K562 (cell line): ENCODE results near the gene HPD. TPM values are rescaled to one million over a fixed set of nuclear protein-coding genes. Genes with fewer than 3 reads are reported as not detected.

Experiments used
- BRD4 ChIP-seq: fragments of 200-600 bp; sonication (generic); IDR thresholded peaks from 2 replicates; pipeline ENCODE4 v1.6.1; 2017; ENCODE audit warnings: inconsistent platforms
- COPS2 ChIP-seq: fragments of 450-650 bp; conservative IDR thresholded peaks from 2 replicates; pipeline ENCODE4 v1.6.1; 2016; ENCODE audit warnings: mild to moderate bottlenecking, moderate library complexity
- ELF1 ChIP-seq: fragments of 200-800 bp; sonication (Bioruptor generic); IDR thresholded peaks from 2 replicates; pipeline ENCODE4 v1.6.1; 2016; ENCODE audit warnings: missing genetic modification characterization, missing compliant biosample characterization
- HDAC3 ChIP-seq: fragments of 450-650 bp; IDR thresholded peaks from 2 replicates; pipeline ENCODE4 v1.6.1; 2018; ENCODE audit warnings: borderline replicate concordance, mild to moderate bottlenecking, moderate library complexity; ENCODE audit not compliant: partially characterized antibody
- LEF1 ChIP-seq: fragments of 450-650 bp; IDR thresholded peaks from 2 replicates; pipeline ENCODE4 v1.6.1; 2016; ENCODE audit warnings: mild to moderate bottlenecking
- NCOR1 ChIP-seq: fragments of 450-650 bp; IDR thresholded peaks from 2 replicates; pipeline ENCODE4 v1.6.1; 2016; ENCODE audit warnings: mild to moderate bottlenecking, moderate library complexity
- POLR2AphosphoS2 ChIP-seq: IDR thresholded peaks from 2 replicates; pipeline ENCODE4 v1.6.1; 2012; ENCODE audit warnings: low read length, improper control_type of control experiment
- RCOR1 ChIP-seq, 2 experiments: IDR thresholded peaks; 2 replicates each; pipeline ENCODE4 v1.6.1; 2012; ENCODE audit warnings: low read depth in 2 of 2, low read length in 2 of 2, borderline replicate concordance in 1 of 2, improper control_type of control experiment in 1 of 2
- TEAD4 ChIP-seq, 2 experiments: sonication (generic) in 1 of 2; formaldehyde crosslinking in 1 of 2; IDR thresholded peaks; 2 replicates each; pipeline versions ENCODE4 v1.6.1 to v1.8.0; 2012 to 2022; ENCODE audit warnings: borderline replicate concordance in 1 of 2, inconsistent platforms in 1 of 2, low read length in 1 of 2, mild to moderate bottlenecking in 1 of 2, missing genetic modification reagents in 1 of 2
- THRAP3 ChIP-seq: fragments of 450-650 bp; IDR thresholded peaks from 2 replicates; pipeline ENCODE4 v1.6.1; 2016; ENCODE audit warnings: mild to moderate bottlenecking, inconsistent platforms, borderline replicate concordance
- polyA plus RNA-seq, 8 experiments: library from polyadenylated mRNA; depleted of rRNA in 4 of 8; stranded (reverse) in 5 of 8; unstranded in 3 of 8; fragments of >200 nt; fragmentation: Nextera tagmentation in 2 of 8; fragmentation: Illumina TruSeq in 1 of 8; extraction: Ambion mirVana in 2 of 8; extraction: Trizol in 1 of 8; gene quantifications; 2 replicates each; pipeline versions ENCODE4 v1.2.1 to v1.2.3, GENCODE V29; 2011 to 2014; ENCODE audit warnings: inconsistent platforms in 1 of 8, missing spikeins in 1 of 8
- total RNA-seq, 7 experiments: library from RNA; depleted of rRNA in 6 of 7; stranded (reverse); fragments of >200 nt in 6 of 7; fragmentation: Illumina TruSeq in 2 of 7; extraction: Trizol in 2 of 7; gene quantifications; 2 replicates each; pipeline versions ENCODE4 v1.2.1 to v1.2.3, GENCODE V29; 2011 to 2021; ENCODE audit warnings: low replicate concordance in 1 of 7
- TF ChIP-seq, protein P1 (sequence below): fragments of 450-650 bp; IDR thresholded peaks from 2 replicates; pipeline ENCODE4 v1.6.1; 2018; ENCODE audit not compliant: partially characterized antibody
- TF ChIP-seq, protein P2 (sequence below): fragments of 450-650 bp; IDR thresholded peaks from 2 replicates; pipeline ENCODE4 v1.6.1; 2014; ENCODE audit warnings: low read depth, mild to moderate bottlenecking, moderate library complexity, borderline replicate concordance
- TF ChIP-seq, protein P3 (sequence below): sonication (generic); formaldehyde crosslinking; IDR thresholded peaks from 2 replicates; pipeline ENCODE4 v1.8.0; 2022; ENCODE audit warnings: mild to moderate bottlenecking, missing genetic modification reagents
- TF ChIP-seq, protein P4 (sequence below): fragments of 250-450 bp; sonication (Bioruptor Pico); IDR thresholded peaks from 2 replicates; pipeline ENCODE4 v1.5.0; 2021; ENCODE audit warnings: mild to moderate bottlenecking, moderate library complexity

Gene HPD
- total and polyA plus RNA-seq, 9 of the 15 experiments (the other 6 are each of a cell fraction or from before 2014, with no cell fraction given) = 0.06 to 0.29 (median 0.07) TPM; not detected in 4

DNA sequence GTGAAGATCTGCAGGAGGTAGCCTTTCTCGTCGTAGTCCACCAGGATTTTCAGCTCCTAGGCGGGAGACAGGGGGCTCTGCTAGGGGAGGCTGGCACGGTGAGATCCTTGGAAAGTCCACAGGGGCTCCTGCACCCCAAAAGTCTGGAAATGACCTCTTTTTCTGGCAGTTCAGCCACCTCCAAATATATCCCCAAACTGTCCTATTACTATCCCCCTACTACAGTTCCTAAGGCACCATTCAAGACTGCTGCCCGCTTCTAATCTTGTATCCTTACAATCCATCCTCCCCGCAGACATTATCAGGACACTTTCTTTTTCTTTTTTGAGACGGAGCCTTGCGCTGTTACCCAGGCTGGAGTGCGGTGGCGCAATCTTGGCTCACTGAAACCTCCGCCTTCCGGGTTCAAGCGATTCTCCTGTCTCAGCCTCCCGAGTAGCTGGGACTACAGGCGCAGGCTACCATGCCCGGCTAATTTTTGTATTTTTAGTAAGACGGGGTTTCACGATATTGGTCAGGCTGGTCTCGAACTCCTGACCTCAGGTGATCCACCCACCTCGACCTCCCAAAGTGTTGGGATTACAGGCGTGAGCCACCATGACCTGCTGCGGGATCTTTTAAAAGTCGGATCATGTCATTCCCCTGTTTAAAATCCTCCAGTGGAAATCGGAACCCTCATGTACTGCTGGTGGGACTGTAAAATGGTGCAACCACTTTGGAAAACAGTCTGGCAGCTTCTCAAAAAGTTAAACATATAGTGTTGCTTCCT is 18.5 kb downstream of the HPD start (continued):
- TF ChIP-seq, protein P1, sequence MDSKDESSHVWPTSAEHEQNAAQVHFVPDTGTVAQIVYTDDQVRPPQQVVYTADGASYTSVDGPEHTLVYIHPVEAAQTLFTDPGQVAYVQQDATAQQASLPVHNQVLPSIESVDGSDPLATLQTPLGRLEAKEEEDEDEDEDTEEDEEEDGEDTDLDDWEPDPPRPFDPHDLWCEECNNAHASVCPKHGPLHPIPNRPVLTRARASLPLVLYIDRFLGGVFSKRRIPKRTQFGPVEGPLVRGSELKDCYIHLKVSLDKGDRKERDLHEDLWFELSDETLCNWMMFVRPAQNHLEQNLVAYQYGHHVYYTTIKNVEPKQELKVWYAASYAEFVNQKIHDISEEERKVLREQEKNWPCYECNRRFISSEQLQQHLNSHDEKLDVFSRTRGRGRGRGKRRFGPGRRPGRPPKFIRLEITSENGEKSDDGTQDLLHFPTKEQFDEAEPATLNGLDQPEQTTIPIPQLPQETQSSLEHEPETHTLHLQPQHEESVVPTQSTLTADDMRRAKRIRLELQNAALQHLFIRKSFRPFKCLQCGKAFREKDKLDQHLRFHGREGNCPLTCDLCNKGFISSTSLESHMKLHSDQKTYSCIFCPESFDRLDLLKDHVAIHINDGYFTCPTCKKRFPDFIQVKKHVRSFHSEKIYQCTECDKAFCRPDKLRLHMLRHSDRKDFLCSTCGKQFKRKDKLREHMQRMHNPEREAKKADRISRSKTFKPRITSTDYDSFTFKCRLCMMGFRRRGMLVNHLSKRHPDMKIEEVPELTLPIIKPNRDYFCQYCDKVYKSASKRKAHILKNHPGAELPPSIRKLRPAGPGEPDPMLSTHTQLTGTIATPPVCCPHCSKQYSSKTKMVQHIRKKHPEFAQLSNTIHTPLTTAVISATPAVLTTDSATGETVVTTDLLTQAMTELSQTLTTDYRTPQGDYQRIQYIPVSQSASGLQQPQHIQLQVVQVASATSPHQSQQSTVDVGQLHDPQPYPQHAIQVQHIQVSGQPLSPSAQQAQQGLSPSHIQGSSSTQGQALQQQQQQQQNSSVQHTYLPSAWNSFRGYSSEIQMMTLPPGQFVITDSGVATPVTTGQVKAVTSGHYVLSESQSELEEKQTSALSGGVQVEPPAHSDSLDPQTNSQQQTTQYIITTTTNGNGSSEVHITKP = no peak
- TF ChIP-seq, protein P2, sequence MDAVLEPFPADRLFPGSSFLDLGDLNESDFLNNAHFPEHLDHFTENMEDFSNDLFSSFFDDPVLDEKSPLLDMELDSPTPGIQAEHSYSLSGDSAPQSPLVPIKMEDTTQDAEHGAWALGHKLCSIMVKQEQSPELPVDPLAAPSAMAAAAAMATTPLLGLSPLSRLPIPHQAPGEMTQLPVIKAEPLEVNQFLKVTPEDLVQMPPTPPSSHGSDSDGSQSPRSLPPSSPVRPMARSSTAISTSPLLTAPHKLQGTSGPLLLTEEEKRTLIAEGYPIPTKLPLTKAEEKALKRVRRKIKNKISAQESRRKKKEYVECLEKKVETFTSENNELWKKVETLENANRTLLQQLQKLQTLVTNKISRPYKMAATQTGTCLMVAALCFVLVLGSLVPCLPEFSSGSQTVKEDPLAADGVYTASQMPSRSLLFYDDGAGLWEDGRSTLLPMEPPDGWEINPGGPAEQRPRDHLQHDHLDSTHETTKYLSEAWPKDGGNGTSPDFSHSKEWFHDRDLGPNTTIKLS = no peak
- TF ChIP-seq THRAP3 (no peak), NCOR1 (no peak), COPS2 (no peak), POLR2AphosphoS2 (no peak), HDAC3 (no peak), BRD4 (no peak), LEF1 (0 out of 2 replicates have a peak, but pooled peaks have one; percentile 24), ELF1 (peak; percentile 76), TEAD4 (IDR thresholded peaks at IDR 0.05; ENCODE audit: low read length) (no peak), TEAD4 (CRISPR knock-in tag; IDR thresholded peaks at IDR 0.05; ENCODE audit: borderline replicate concordance) (no peak; the same call in 1 of the 2 replicates), RCOR1 (IDR thresholded peaks at IDR 0.05; ENCODE audit: borderline replicate concordance in 1 of 2, low read depth in 2 of 2, low read length in 2 of 2) (no peak)
- TF ChIP-seq, protein P3, sequence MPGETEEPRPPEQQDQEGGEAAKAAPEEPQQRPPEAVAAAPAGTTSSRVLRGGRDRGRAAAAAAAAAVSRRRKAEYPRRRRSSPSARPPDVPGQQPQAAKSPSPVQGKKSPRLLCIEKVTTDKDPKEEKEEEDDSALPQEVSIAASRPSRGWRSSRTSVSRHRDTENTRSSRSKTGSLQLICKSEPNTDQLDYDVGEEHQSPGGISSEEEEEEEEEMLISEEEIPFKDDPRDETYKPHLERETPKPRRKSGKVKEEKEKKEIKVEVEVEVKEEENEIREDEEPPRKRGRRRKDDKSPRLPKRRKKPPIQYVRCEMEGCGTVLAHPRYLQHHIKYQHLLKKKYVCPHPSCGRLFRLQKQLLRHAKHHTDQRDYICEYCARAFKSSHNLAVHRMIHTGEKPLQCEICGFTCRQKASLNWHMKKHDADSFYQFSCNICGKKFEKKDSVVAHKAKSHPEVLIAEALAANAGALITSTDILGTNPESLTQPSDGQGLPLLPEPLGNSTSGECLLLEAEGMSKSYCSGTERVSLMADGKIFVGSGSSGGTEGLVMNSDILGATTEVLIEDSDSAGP = no peak
- TF ChIP-seq, protein P4, sequence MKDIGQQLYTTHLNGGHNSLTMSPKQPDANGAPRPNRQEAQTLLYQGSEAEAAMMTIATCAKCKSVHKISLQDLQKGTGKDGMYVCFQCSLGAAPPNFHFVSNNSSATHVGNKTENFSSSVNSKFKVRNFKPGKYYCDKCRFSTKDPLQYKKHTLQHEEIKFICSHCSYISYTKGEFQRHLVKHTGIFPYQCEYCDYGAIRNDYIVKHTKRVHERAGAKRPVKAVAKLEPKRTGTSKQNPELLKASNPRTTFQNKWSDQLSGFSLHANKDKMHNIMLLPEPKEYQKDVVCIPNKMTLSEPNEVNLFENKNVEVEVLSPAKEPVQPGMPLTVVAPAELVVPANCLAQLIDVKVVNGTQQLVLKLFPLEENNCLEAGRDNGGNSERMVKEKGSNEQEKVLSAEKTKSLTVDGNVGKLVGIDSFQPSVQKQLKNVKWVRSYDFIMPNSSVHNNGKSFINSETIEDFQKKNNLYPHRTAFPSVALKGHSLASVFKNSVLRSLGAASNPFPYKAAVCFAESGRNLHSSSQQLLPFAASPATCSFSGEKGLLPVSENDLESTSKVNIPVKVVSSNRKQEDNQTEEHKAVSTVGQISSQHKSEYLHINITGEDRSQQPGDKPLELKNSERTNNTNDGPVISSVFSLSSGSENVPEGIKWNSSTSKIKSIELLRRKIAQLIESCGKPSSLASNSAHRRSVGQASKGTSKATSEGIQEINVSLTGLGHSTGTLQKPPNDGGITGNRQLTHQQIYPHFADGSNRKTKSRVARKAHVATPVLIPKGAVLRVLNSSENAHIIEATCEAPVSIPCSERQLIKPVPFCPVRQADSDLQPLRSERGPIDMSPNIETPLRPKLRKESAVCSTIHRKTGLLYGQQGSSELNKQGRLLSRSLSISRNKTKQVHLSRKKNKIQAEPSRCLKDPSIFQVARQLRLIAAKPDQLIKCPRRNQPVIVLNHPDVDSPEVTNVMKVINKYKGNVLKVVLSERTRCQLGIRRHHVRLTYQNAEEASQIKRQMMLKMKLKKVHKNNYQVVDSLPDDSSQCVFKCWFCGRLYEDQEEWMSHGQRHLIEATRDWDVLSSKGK (CRISPR knock-in tag) = no peak
